HG03354 (cell line): Measurements from ENCODE around the gene STAB2.

Experiments used
- ATAC-seq: cut with Tn5 transposase; IDR thresholded peaks from one replicate; pipeline ENCODE4 v1.9.1; 2021; ENCODE audit warnings: mild to moderate bottlenecking; ENCODE audit not compliant: unreplicated experiment, poor library complexity, severe bottlenecking

Gene STAB2

GRCh38 chr12:103687253-103687652, 100.2 kb downstream of the STAB2 start:
- ATAC-seq: no peak

GRCh38 chr12:103688376-103689063, 101.4 kb downstream of the STAB2 start:
- ATAC-seq: no peak

GRCh38 chr12:103690426-103690825, 103.4 kb downstream of the STAB2 start:
- no peak for ATAC-seq

GRCh38 chr12:103691063-103691462, 104.0 kb downstream of the STAB2 start:
- ATAC-seq: no peak

- no peak for ATAC-seq
Observed at GRCh38 chr12:103696101-103696500, 109.0 kb downstream of the STAB2 start.

- ATAC-seq: no peak
Observed at GRCh38 chr12:103697971-103698751, 111.1 kb downstream of the STAB2 start.

- ATAC-seq: no peak
Observed at GRCh38 chr12:103698752-103699560, 111.9 kb downstream of the STAB2 start.

- no peak for ATAC-seq
Observed at GRCh38 chr12:103705098-103705497, 118.0 kb downstream of the STAB2 start.

- ATAC-seq: no peak
Observed at GRCh38 chr12:103705927-103706326, 118.9 kb downstream of the STAB2 start.

- ATAC-seq: no peak
Observed at GRCh38 chr12:103707446-103707845, 120.4 kb downstream of the STAB2 start.

- ATAC-seq: no peak
Observed at GRCh38 chr12:103710544-103710943, 123.5 kb downstream of the STAB2 start.

GRCh38 chr12:103712216-103712615, 125.1 kb downstream of the STAB2 start:
- ATAC-seq: no peak

GRCh38 chr12:103715494-103715893, 128.4 kb downstream of the STAB2 start:
- no peak for ATAC-seq

GRCh38 chr12:103716517-103717196, 129.6 kb downstream of the STAB2 start:
- ATAC-seq: no peak

- ATAC-seq: no peak
Observed at GRCh38 chr12:103725398-103725797, 138.3 kb downstream of the STAB2 start.

- no peak for ATAC-seq
Observed at GRCh38 chr12:103727638-103728037, 140.6 kb downstream of the STAB2 start.

- ATAC-seq: no peak
Observed at GRCh38 chr12:103728323-103728722, 141.2 kb downstream of the STAB2 start.

GRCh38 chr12:103729499-103729898, 142.4 kb downstream of the STAB2 start:
- no peak for ATAC-seq

GRCh38 chr12:103731539-103731938, 144.5 kb downstream of the STAB2 start:
- ATAC-seq: no peak

GRCh38 chr12:103734863-103735262, 147.8 kb downstream of the STAB2 start:
- no peak for ATAC-seq
